Ovary (tissue), 3 donors: ENCODE data around the gene GNB1.

Experiments
- POLR2A ChIP-seq: fragments of 450-650 bp; IDR thresholded peaks from one replicate; pipeline ENCODE4 v1.6.1; 2017; ENCODE audit warnings: antibody characterized with exemption, mild to moderate bottlenecking, moderate library complexity
- TF ChIP-seq, protein P1 (sequence below), 3 donors: fragments of 450-650 bp in 2 of 3; fragments of 200-600 bp in 1 of 3; IDR thresholded peaks; one replicate each; pipeline versions ENCODE4 v1.5.1 to v1.8.0; 2016 to 2022; ENCODE audit warnings: antibody characterized with exemption in 3 of 3, mild to moderate bottlenecking in 1 of 3
- donor health status: DM: no; HTN: no; CAD: no.

DNA sequence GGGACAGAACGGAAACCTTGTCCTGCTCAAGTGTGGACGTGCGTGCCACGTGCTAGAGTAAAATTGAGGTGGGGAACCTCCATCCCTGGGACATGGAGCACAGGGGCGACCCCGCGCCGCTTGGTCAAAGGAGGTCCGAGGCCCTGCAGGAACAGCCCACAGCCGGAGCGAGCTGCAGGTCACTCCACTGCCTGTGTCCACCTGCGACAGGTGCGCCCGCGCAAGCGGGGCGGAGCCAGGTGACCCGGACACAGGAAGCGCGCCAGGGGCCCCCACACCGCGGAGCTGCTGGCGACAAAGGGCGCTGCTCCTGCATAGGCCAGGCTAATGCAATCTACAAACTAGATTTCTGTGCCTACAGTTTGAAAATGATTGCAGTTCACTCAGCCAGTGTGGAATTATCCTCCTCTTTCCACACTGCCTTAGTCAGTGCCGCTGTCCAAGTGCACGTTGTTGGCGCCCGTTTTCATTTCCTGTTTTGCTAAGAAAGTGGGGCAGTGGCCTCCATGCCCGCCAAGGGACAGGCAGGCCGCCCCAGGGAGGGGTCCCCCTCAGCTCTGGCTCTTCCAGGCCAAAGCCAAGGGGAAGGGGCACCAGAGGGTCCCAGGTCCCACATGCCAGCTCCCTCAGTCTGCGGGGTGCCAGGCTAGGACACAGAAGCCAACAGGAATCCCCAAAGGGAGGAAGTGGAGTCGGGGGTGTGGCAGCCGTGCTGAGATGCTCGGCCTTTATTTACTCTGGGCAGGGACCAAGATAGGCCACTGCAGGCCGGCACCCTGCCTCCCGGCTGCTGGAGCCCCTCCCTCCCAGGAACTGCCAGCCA lies 108.3 kb downstream of the GNB1 start:
- no peak for TF ChIP-seq POLR2A
- TF ChIP-seq, protein P1, sequence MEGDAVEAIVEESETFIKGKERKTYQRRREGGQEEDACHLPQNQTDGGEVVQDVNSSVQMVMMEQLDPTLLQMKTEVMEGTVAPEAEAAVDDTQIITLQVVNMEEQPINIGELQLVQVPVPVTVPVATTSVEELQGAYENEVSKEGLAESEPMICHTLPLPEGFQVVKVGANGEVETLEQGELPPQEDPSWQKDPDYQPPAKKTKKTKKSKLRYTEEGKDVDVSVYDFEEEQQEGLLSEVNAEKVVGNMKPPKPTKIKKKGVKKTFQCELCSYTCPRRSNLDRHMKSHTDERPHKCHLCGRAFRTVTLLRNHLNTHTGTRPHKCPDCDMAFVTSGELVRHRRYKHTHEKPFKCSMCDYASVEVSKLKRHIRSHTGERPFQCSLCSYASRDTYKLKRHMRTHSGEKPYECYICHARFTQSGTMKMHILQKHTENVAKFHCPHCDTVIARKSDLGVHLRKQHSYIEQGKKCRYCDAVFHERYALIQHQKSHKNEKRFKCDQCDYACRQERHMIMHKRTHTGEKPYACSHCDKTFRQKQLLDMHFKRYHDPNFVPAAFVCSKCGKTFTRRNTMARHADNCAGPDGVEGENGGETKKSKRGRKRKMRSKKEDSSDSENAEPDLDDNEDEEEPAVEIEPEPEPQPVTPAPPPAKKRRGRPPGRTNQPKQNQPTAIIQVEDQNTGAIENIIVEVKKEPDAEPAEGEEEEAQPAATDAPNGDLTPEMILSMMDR (IDR thresholded peaks at IDR 0.05): no peak
